Natural killer cell (primary cell): ENCODE measurements around the gene PRR5L. TPM values are rescaled to one million over a fixed set of nuclear protein-coding genes. Genes with fewer than 3 reads are reported as not detected.
A peak's percentile ranks its signal among the peaks of the same experiment; 100 is the strongest.

Experiments used
- ATAC-seq, 3 donors: fragments of 150-1000 bp in 2 of 3; fragments of 200-7000 bp in 1 of 3; cut with Tn5 transposase; 1 replicate in 1 of 3; 2 replicates in 2 of 3; pipeline ENCODE4 v1.10.0; 2021; ENCODE audit warnings: mild to moderate bottlenecking in 2 of 3, moderate library complexity in 2 of 3
- DNase-seq, 2 donors: peaks; one replicate each; pipeline versions ENCODE4 v3.0.0 to v3.0.0-alpha.2; 2013 to 2021; ENCODE audit warnings: mixed read lengths in 1 of 2
- H3K27ac ChIP-seq: one replicate; pipeline ENCODE4 v1.5.1; 2013; ENCODE audit warnings: mild to moderate bottlenecking, low read length
- H3K27me3 ChIP-seq: one replicate; pipeline ENCODE4 v1.6.1; 2013; ENCODE audit warnings: low read length; ENCODE audit not compliant: control insufficient read depth, insufficient read depth
- H3K36me3 ChIP-seq: one replicate; pipeline ENCODE4 v1.6.1; 2013; ENCODE audit warnings: low read length; ENCODE audit not compliant: control insufficient read depth, insufficient read depth
- H3K4me1 ChIP-seq: one replicate; pipeline ENCODE4 v1.6.1; 2013; ENCODE audit warnings: low read length; ENCODE audit not compliant: control insufficient read depth, insufficient read depth
- H3K4me3 ChIP-seq: one replicate; pipeline ENCODE4 v1.5.1; 2013; ENCODE audit warnings: low read length
- H3K9me3 ChIP-seq: one replicate; pipeline ENCODE4 v1.6.1; 2013; ENCODE audit warnings: low read length; ENCODE audit not compliant: control insufficient read depth, insufficient read depth
- H3K27ac Mint-ChIP-seq, 2 donors: one replicate each; pipeline ENCODE4 v1.8.0; 2022; ENCODE audit warnings: mild to moderate bottlenecking in 2 of 2, mixed read lengths in 2 of 2, moderate library complexity in 1 of 2
- H3K27me3 Mint-ChIP-seq, 2 donors: one replicate each; pipeline ENCODE4 v1.8.0; 2022; ENCODE audit warnings: low read depth in 2 of 2, mixed read lengths in 2 of 2
- H3K36me3 Mint-ChIP-seq: one replicate; pipeline ENCODE4 v1.8.0; 2022; ENCODE audit warnings: mixed read lengths
- H3K4me1 Mint-ChIP-seq, 2 donors: one replicate each; pipeline ENCODE4 v1.8.0; 2022; ENCODE audit warnings: mixed read lengths in 2 of 2
- H3K4me3 Mint-ChIP-seq: one replicate; pipeline ENCODE4 v1.8.0; 2022; ENCODE audit warnings: mild to moderate bottlenecking, moderate library complexity, mixed read lengths
- H3K9me3 Mint-ChIP-seq, 2 donors: one replicate each; pipeline ENCODE4 v1.8.0; 2022; ENCODE audit warnings: mixed read lengths in 2 of 2
- WGBS: methylation state at CpG from one replicate; pipeline ENCODE4 v1.1.7; 2013; ENCODE audit warnings: missing lambda C conversion rate; ENCODE audit not compliant: insufficient coverage; 5-methylcytosine and 5-hydroxymethylcytosine counted together
- intact Hi-C: fragments of 100-400 bp; cut with micrococcal nuclease; formaldehyde crosslinking; loops from one replicate; pipeline ENCODE4 v1.14.2; 2022
- total RNA-seq, 4 donors: library from RNA; stranded (reverse); fragments of 120-200 nt in 1 of 4; gene quantifications; one replicate each; pipeline versions ENCODE4 v1.2.3 to v1.2.4, GENCODE V29; 2013 to 2022
- TF ChIP-seq, protein P1 (sequence below): fragments of 200-600 bp; IDR thresholded peaks from one replicate; pipeline ENCODE4 v1.8.0; 2022; ENCODE audit warnings: antibody characterized with exemption

Gene PRR5L
- total RNA-seq, 3 donors from 2014 or later (not counting 1 experiment from before 2014, with no cell fraction given), result 128 to 367 (median 303) TPM

GRCh38 chr11:36399745-36400144 lies 103.7 kb downstream of the PRR5L start:
- no peak for ATAC-seq
- no peaks in the 10 kb centered on the region for H3K27me3 Mint-ChIP-seq
- peaks cover 86% of the 10 kb centered on the region for H3K36me3 ChIP-seq
- no peak for DNase-seq
- H3K27ac Mint-ChIP-seq, result peak overlapping the region; percentile 93 to 97
- H3K27me3 ChIP-seq, result no peaks in the 10 kb centered on the region
- no peak overlapping the region for H3K27ac ChIP-seq
- H3K4me1 ChIP-seq, result peaks cover 33% of the 10 kb centered on the region
- no peaks in the 10 kb centered on the region for H3K9me3 ChIP-seq
- TF ChIP-seq, protein P1, sequence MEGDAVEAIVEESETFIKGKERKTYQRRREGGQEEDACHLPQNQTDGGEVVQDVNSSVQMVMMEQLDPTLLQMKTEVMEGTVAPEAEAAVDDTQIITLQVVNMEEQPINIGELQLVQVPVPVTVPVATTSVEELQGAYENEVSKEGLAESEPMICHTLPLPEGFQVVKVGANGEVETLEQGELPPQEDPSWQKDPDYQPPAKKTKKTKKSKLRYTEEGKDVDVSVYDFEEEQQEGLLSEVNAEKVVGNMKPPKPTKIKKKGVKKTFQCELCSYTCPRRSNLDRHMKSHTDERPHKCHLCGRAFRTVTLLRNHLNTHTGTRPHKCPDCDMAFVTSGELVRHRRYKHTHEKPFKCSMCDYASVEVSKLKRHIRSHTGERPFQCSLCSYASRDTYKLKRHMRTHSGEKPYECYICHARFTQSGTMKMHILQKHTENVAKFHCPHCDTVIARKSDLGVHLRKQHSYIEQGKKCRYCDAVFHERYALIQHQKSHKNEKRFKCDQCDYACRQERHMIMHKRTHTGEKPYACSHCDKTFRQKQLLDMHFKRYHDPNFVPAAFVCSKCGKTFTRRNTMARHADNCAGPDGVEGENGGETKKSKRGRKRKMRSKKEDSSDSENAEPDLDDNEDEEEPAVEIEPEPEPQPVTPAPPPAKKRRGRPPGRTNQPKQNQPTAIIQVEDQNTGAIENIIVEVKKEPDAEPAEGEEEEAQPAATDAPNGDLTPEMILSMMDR, result no peak
- H3K4me1 Mint-ChIP-seq, result peaks cover 50 to 51% of the 10 kb centered on the region in 2 donors
- H3K9me3 Mint-ChIP-seq, result no peaks in the 10 kb centered on the region
- 87% methylated on average over 5 of the region's 5 CpGs for WGBS
- no peak overlapping the region for H3K4me3 ChIP-seq
- peaks cover 29% of the 10 kb centered on the region for H3K36me3 Mint-ChIP-seq
- peak overlapping the region; percentile 65 for H3K4me3 Mint-ChIP-seq
- intact Hi-C loops, result no loop called here

DNA sequence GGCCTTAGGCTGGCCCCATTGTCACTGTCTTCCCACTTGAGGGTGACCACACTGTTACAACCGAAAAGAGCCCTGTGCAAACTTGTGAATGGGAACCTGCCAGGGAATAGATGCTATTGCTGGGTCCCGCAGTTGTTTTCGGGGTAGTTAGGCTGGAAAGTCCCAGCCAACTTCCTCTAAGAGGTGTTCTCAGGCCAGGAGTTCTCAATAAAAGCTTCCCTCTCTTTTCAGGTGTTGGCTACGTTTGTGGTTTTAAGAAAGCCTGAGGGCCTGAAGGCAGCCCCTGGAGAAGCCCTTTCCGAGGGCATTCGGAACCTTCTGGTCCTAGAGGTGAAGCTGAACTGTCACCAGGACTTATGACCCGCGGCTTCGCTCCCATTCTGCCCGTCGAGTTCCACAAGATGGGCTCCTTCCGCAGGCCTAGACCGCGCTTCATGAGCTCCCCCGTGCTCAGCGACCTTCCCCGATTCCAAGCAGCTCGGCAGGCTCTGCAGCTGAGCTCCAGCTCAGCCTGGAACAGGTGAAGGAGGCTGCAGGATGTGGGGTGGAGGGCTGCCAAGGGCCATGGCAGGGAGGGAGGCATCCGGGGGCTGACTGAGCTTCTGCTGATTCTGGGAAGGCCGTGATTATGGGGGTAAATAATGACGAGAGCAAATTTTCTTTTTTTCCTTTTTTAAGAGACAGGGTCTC lies 104.8 kb downstream of the PRR5L start:
- peaks cover 89% of the 10 kb centered on the region for H3K36me3 ChIP-seq
- Mint-ChIP-seq H3K27ac (peak overlapping the region; percentile 93 to 97), H3K4me1 (peaks cover 51 to 55% of the 10 kb centered on the region in 2 donors), H3K27me3 (no peaks in the 10 kb centered on the region), H3K4me3 (peak overlapping the region; percentile 22), H3K36me3 (peaks cover 24% of the 10 kb centered on the region), H3K9me3 (no peaks in the 10 kb centered on the region)
- TF ChIP-seq, protein P1, result no peak
- H3K9me3 ChIP-seq, result no peaks in the 10 kb centered on the region
- H3K4me3 ChIP-seq, result no peak overlapping the region
- no peaks in the 10 kb centered on the region for H3K27me3 ChIP-seq
- WGBS, result 48% methylated on average over 21 of the region's 21 CpGs
- DNase-seq (peak in 1 of 2 donors; percentile 24), ATAC-seq (no peak)
- peak overlapping the region; percentile 34 for H3K27ac ChIP-seq
- intact Hi-C loops, result no loop called here
- H3K4me1 ChIP-seq, result peaks cover 33% of the 10 kb centered on the region

- no peak overlapping the region for H3K27ac ChIP-seq
- Mint-ChIP-seq H3K4me3 (no peak overlapping the region), H3K4me1 (peaks cover 60 to 67% of the 10 kb centered on the region in 2 donors)
Observed at GRCh38 chr11:36402568-36403170, 106.6 kb downstream of the PRR5L start.

More at GRCh38 chr11:36402568-36403170, 106.6 kb downstream of the PRR5L start:
- no peaks in the 10 kb centered on the region for H3K27me3 ChIP-seq
- Mint-ChIP-seq H3K27me3 (no peaks in the 10 kb centered on the region), H3K27ac (peak overlapping the region; percentile 97 to 99), H3K9me3 (no peaks in the 10 kb centered on the region), H3K36me3 (peaks cover 32% of the 10 kb centered on the region)
- intact Hi-C loops, result no loop called here
- TF ChIP-seq, protein P1, result no peak
- H3K4me3 ChIP-seq, result no peak overlapping the region
- no peaks in the 10 kb centered on the region for H3K9me3 ChIP-seq
- no peak for ATAC-seq
- H3K36me3 ChIP-seq, result peaks cover 89% of the 10 kb centered on the region
- DNase-seq, result no peak
- H3K4me1 ChIP-seq, result peaks cover 40% of the 10 kb centered on the region
- 97% methylated on average over 11 of the region's 11 CpGs for WGBS
